Skeletal muscle tissue (tissue), 4 donors: ENCODE measurements around the gene PPM1H. TPM values are rescaled to one million over a fixed set of nuclear protein-coding genes. Genes with fewer than 3 reads are reported as not detected.
"Not testable (repeated sequence)": the region's sequence is repeated elsewhere in the genome, so short reads cannot be mapped to it uniquely, and the experiment has no call there.

Experiments
- H3K27ac ChIP-seq: one replicate; pipeline ENCODE4 v1.7.0; 2013; ENCODE audit warnings: mild to moderate bottlenecking, low read depth, low read length, inconsistent platforms
- H3K27me3 ChIP-seq, 3 donors: one replicate each; pipeline ENCODE4 v1.7.0; 2013; ENCODE audit warnings: low read length in 3 of 3; ENCODE audit not compliant: control insufficient read depth in 3 of 3, insufficient read depth in 3 of 3
- H3K36me3 ChIP-seq, 3 donors: one replicate each; pipeline ENCODE4 v1.7.0; 2013; ENCODE audit warnings: low read length in 3 of 3; ENCODE audit not compliant: control insufficient read depth in 3 of 3, insufficient read depth in 3 of 3
- H3K4me1 ChIP-seq, 3 donors: one replicate each; pipeline ENCODE4 v1.7.0; 2013; ENCODE audit warnings: low read length in 3 of 3, mild to moderate bottlenecking in 3 of 3; ENCODE audit not compliant: control insufficient read depth in 3 of 3, insufficient read depth in 3 of 3
- H3K4me3 ChIP-seq, 3 donors: one replicate each; pipeline ENCODE4 v1.7.0; 2013; ENCODE audit warnings: low read length in 3 of 3
- H3K9ac ChIP-seq, 3 donors: one replicate each; pipeline ENCODE4 v1.7.0; 2013; ENCODE audit warnings: low read length in 3 of 3, mild to moderate bottlenecking in 3 of 3, moderate library complexity in 2 of 3, low read depth in 1 of 3
- H3K9me3 ChIP-seq, 3 donors: one replicate each; pipeline ENCODE4 v1.7.0; 2013; ENCODE audit warnings: low read length in 3 of 3; ENCODE audit not compliant: control insufficient read depth in 3 of 3
- total RNA-seq: library from RNA; depleted of rRNA; stranded (reverse); fragments of >200 nt; gene quantifications from one replicate; pipeline ENCODE4 v1.2.3, GENCODE V29; 2014
- donor health status: Osteomylitis.

Gene PPM1H
- total RNA-seq, 1 donor from 2014 or later, result 4.2 TPM

GRCh38 chr12:62948123-62948522 lies 13.2 kb upstream of the PPM1H start:
- H3K27me3 ChIP-seq, result peaks cover 0 to 3% (median 0%) of the 10 kb centered on the region in 3 donors
- no peak overlapping the region for H3K4me3 ChIP-seq
- H3K36me3 ChIP-seq, result no peaks in the 10 kb centered on the region
- H3K9ac ChIP-seq, result no peak overlapping the region
- no peaks in the 10 kb centered on the region for H3K4me1 ChIP-seq
- no peaks in the 10 kb centered on the region for H3K9me3 ChIP-seq
- H3K27ac ChIP-seq, result no peak overlapping the region

GRCh38 chr12:62947364-62947763 lies 12.4 kb upstream of the PPM1H start:
- Histone ChIP-seq H3K9ac (no peak overlapping the region), H3K36me3 (no peaks in the 10 kb centered on the region), H3K9me3 (no peaks in the 10 kb centered on the region), H3K4me3 (no peak overlapping the region), H3K4me1 (no peaks in the 10 kb centered on the region), H3K27ac (no peak overlapping the region), H3K27me3 (peaks cover 0 to 3% (median 0%) of the 10 kb centered on the region in 3 donors)

- Histone ChIP-seq H3K4me1 (no peaks in the 10 kb centered on the region), H3K36me3 (no peaks in the 10 kb centered on the region), H3K27ac (no peak overlapping the region), H3K4me3 (no peak overlapping the region), H3K9ac (no peak overlapping the region), H3K27me3 (peaks cover 0 to 3% (median 0%) of the 10 kb centered on the region in 3 donors), H3K9me3 (no peaks in the 10 kb centered on the region)
These were observed 8.9 kb upstream of the PPM1H start for GRCh38 chr12:62943779-62944395.

GRCh38 chr12:62942316-62942715 lies 7.4 kb upstream of the PPM1H start:
- H3K9ac ChIP-seq, H3K9me3 ChIP-seq, H3K27ac ChIP-seq, H3K36me3 ChIP-seq, H3K4me3 ChIP-seq, H3K4me1 ChIP-seq, H3K27me3 ChIP-seq: not testable (repeated sequence)

GRCh38 chr12:62934239-62934798 lies 631 bp downstream of the PPM1H start:
- Histone ChIP-seq H3K27me3 (peaks cover 0 to 4% (median 0%) of the 10 kb centered on the region in 3 donors), H3K9ac (peak overlapping the region; percentile 15 to 81 (median 75)), H3K9me3 (no peaks in the 10 kb centered on the region), H3K4me1 (peaks cover 9 to 21% (median 13%) of the 10 kb centered on the region in 3 donors), H3K36me3 (no peaks in the 10 kb centered on the region), H3K27ac (no peak overlapping the region), H3K4me3 (peak overlapping the region; percentile 72 to 83 (median 73))

- no peaks in the 10 kb centered on the region for H3K36me3 ChIP-seq
- peak overlapping the region; percentile 15 to 81 (median 75) for H3K9ac ChIP-seq
- H3K27me3 ChIP-seq, result peaks cover 0 to 4% (median 0%) of the 10 kb centered on the region in 3 donors
- peak overlapping the region; percentile 72 to 83 (median 73) for H3K4me3 ChIP-seq
- H3K27ac ChIP-seq, result no peak overlapping the region
- H3K9me3 ChIP-seq, result no peaks in the 10 kb centered on the region
- H3K4me1 ChIP-seq, result peaks cover 9 to 21% (median 13%) of the 10 kb centered on the region in 3 donors
These were observed 1.2 kb downstream of the PPM1H start for GRCh38 chr12:62933602-62934238.

- H3K9me3 ChIP-seq, result no peaks in the 10 kb centered on the region
- peaks cover 0 to 4% (median 0%) of the 10 kb centered on the region in 3 donors for H3K27me3 ChIP-seq
- H3K4me3 ChIP-seq, result peak overlapping the region; percentile 72 to 83 (median 73)
- peaks cover 9 to 21% (median 13%) of the 10 kb centered on the region in 3 donors for H3K4me1 ChIP-seq
- no peaks in the 10 kb centered on the region for H3K36me3 ChIP-seq
- H3K9ac ChIP-seq, result peak overlapping the region in 2 of 3 donors; percentile 75 to 81
- H3K27ac ChIP-seq, result no peak overlapping the region
These were observed 1.7 kb downstream of the PPM1H start for GRCh38 chr12:62933220-62933601.

GRCh38 chr12:62931477-62931876 lies 3.5 kb downstream of the PPM1H start:
- Histone ChIP-seq H3K4me3 (no peak overlapping the region), H3K9me3 (no peaks in the 10 kb centered on the region), H3K36me3 (no peaks in the 10 kb centered on the region), H3K27me3 (peaks cover 0 to 4% (median 0%) of the 10 kb centered on the region in 3 donors), H3K4me1 (peaks cover 9 to 21% (median 13%) of the 10 kb centered on the region in 3 donors), H3K27ac (no peak overlapping the region), H3K9ac (no peak overlapping the region)

- no peaks in the 10 kb centered on the region for H3K36me3 ChIP-seq
- H3K9ac ChIP-seq, result no peak overlapping the region
- no peak overlapping the region for H3K27ac ChIP-seq
- H3K4me1 ChIP-seq, result peaks cover 9 to 21% (median 13%) of the 10 kb centered on the region in 3 donors
- peaks cover 0 to 4% (median 0%) of the 10 kb centered on the region in 3 donors for H3K27me3 ChIP-seq
- H3K9me3 ChIP-seq, result no peaks in the 10 kb centered on the region
- H3K4me3 ChIP-seq, result no peak overlapping the region
These were observed 4.2 kb downstream of the PPM1H start for GRCh38 chr12:62930546-62931425.
